GM23338 (cell line): ENCODE results near the gene TANC2.

ENCODE experiments used
- CREB1 ChIP-seq: fragments of 250-450 bp; sonication (Bioruptor Pico); IDR thresholded peaks from 2 replicates; pipeline ENCODE4 v1.5.0; 2020; ENCODE audit warnings: low read depth, mild to moderate bottlenecking, moderate library complexity
- EZH2 ChIP-seq: fragments of 200-600 bp; sonication (generic); IDR thresholded peaks from one replicate; pipeline ENCODE4 v1.8.0; 2017; ENCODE audit warnings: antibody characterized with exemption, mild to moderate bottlenecking, low read depth; ENCODE audit not compliant: unreplicated experiment
- EZH2phosphoT487 ChIP-seq: fragments of 200-600 bp; sonication (generic); IDR thresholded peaks from one replicate; pipeline ENCODE4 v1.8.1; 2018; ENCODE audit warnings: antibody characterized with exemption; ENCODE audit not compliant: unreplicated experiment
- JUNB ChIP-seq: IDR thresholded peaks from one replicate; pipeline ENCODE4 v1.6.1; 2016; ENCODE audit warnings: antibody characterized with exemption; ENCODE audit not compliant: unreplicated experiment
- POLR2AphosphoS5 ChIP-seq: IDR thresholded peaks from 2 replicates; pipeline ENCODE4 v1.6.1; 2016; ENCODE audit warnings: antibody characterized with exemption, low read depth
- ZNF114 ChIP-seq: fragments of 250-450 bp; sonication (Bioruptor Pico); IDR thresholded peaks from 2 replicates; pipeline ENCODE4 v1.5.0; 2020; ENCODE audit warnings: mild to moderate bottlenecking, moderate library complexity
- ZNF331 ChIP-seq: fragments of 250-450 bp; sonication (Bioruptor Pico); IDR thresholded peaks from 2 replicates; pipeline ENCODE4 v1.5.0; 2020; ENCODE audit warnings: low read depth, mild to moderate bottlenecking, moderate library complexity
- TF ChIP-seq, protein P1 (sequence below), 2 experiments: fragments of 200-600 bp in 1 of 2; sonication (generic) in 1 of 2; conservative IDR thresholded peaks; 2 replicates each; pipeline versions ENCODE4 v1.5.1 to v1.6.1; 2016 to 2017; ENCODE audit warnings: antibody characterized with exemption in 2 of 2, low read depth in 2 of 2, mild to moderate bottlenecking in 2 of 2, moderate library complexity in 1 of 2
- TF ChIP-seq, protein P2 (sequence below): IDR thresholded peaks from one replicate; pipeline ENCODE4 v1.6.1; 2018; ENCODE audit warnings: antibody characterized with exemption; ENCODE audit not compliant: unreplicated experiment

DNA sequence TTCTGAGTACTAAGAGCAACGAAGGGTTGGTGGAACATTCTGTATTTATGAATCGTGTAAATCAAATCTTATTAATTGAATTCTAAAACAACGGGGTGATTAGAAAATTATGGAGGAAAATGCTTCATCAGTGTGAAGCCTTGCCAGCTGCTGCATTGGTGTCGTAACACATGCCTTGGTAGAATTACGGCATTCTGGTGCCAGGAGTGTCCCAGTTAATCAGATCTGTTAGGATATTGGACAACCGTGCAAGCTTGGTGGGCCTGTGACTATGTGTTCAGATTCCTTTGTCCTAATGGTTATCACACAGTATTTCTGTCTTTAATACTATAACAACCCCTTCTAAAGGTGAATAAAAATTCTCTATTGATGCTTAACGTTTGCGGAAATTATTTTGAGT is 44.2 kb upstream of the TANC2 start:
- TF ChIP-seq, protein P1, sequence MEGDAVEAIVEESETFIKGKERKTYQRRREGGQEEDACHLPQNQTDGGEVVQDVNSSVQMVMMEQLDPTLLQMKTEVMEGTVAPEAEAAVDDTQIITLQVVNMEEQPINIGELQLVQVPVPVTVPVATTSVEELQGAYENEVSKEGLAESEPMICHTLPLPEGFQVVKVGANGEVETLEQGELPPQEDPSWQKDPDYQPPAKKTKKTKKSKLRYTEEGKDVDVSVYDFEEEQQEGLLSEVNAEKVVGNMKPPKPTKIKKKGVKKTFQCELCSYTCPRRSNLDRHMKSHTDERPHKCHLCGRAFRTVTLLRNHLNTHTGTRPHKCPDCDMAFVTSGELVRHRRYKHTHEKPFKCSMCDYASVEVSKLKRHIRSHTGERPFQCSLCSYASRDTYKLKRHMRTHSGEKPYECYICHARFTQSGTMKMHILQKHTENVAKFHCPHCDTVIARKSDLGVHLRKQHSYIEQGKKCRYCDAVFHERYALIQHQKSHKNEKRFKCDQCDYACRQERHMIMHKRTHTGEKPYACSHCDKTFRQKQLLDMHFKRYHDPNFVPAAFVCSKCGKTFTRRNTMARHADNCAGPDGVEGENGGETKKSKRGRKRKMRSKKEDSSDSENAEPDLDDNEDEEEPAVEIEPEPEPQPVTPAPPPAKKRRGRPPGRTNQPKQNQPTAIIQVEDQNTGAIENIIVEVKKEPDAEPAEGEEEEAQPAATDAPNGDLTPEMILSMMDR (conservative IDR thresholded peaks at IDR 0.05; ENCODE audit: low read depth in 2 of 2), result no peak
- TF ChIP-seq EZH2phosphoT487, result no peak
- TF ChIP-seq POLR2AphosphoS5, result no peak
- no peak for TF ChIP-seq EZH2
- TF ChIP-seq, protein P2, sequence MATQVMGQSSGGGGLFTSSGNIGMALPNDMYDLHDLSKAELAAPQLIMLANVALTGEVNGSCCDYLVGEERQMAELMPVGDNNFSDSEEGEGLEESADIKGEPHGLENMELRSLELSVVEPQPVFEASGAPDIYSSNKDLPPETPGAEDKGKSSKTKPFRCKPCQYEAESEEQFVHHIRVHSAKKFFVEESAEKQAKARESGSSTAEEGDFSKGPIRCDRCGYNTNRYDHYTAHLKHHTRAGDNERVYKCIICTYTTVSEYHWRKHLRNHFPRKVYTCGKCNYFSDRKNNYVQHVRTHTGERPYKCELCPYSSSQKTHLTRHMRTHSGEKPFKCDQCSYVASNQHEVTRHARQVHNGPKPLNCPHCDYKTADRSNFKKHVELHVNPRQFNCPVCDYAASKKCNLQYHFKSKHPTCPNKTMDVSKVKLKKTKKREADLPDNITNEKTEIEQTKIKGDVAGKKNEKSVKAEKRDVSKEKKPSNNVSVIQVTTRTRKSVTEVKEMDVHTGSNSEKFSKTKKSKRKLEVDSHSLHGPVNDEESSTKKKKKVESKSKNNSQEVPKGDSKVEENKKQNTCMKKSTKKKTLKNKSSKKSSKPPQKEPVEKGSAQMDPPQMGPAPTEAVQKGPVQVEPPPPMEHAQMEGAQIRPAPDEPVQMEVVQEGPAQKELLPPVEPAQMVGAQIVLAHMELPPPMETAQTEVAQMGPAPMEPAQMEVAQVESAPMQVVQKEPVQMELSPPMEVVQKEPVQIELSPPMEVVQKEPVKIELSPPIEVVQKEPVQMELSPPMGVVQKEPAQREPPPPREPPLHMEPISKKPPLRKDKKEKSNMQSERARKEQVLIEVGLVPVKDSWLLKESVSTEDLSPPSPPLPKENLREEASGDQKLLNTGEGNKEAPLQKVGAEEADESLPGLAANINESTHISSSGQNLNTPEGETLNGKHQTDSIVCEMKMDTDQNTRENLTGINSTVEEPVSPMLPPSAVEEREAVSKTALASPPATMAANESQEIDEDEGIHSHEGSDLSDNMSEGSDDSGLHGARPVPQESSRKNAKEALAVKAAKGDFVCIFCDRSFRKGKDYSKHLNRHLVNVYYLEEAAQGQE, result no peak
- no peak for TF ChIP-seq CREB1 (CRISPR knock-in tag)
- TF ChIP-seq ZNF114 (CRISPR knock-in tag), result no peak
- TF ChIP-seq JUNB, result no peak
- no peak for TF ChIP-seq ZNF331
